Activated T-helper 2 cell treated with anti-CD3 and anti-CD28 coated beads, Interferon-gamma antibody, Interleukin-2, Interleukin-4, amounts not matched to agents 10 μg/mL and 5 μg/mL and 100 μg/mL, durations not matched to agents 14 hours and 24 hours and 36 hours (primary cell): ENCODE measurements around the gene NPAS3. TPM values are rescaled to one million over a fixed set of nuclear protein-coding genes. Genes with fewer than 3 reads are reported as not detected.

ENCODE experiments used
- DNase-seq: peaks from one replicate; pipeline ENCODE4 v3.0.0; 2021; ENCODE audit warnings: low spot score
- H3K27ac Mint-ChIP-seq: one replicate; pipeline ENCODE4 v1.8.0; 2021; ENCODE audit warnings: mixed read lengths
- H3K27me3 Mint-ChIP-seq: one replicate; pipeline ENCODE4 v1.8.0; 2021; ENCODE audit warnings: low read depth, mixed read lengths
- H3K36me3 Mint-ChIP-seq: one replicate; pipeline ENCODE4 v1.8.0; 2021; ENCODE audit warnings: low read depth, mixed read lengths
- H3K4me1 Mint-ChIP-seq: one replicate; pipeline ENCODE4 v1.8.0; 2021; ENCODE audit warnings: low read depth, mixed read lengths
- H3K4me3 Mint-ChIP-seq: one replicate; pipeline ENCODE4 v1.8.0; 2021; ENCODE audit warnings: low read depth, mild to moderate bottlenecking, moderate library complexity, mixed read lengths
- H3K9me3 Mint-ChIP-seq: one replicate; pipeline ENCODE4 v1.8.0; 2021; ENCODE audit warnings: mixed read lengths
- intact Hi-C: fragments of 100-400 bp; cut with micrococcal nuclease; formaldehyde crosslinking; loops from one replicate; pipeline ENCODE4 v1.15.1; 2023
- total RNA-seq: library from RNA; stranded (reverse); gene quantifications from 2 replicates; pipeline ENCODE4 v1.2.3, GENCODE V29; 2022

The NPAS3 gene
- total RNA-seq, 1 donor from 2014 or later = not detected

- no peak overlapping the region for H3K4me3 Mint-ChIP-seq
- no peak overlapping the region for H3K27ac Mint-ChIP-seq
- no peaks in the 10 kb centered on the region for H3K36me3 Mint-ChIP-seq
- no peak for DNase-seq
- intact Hi-C loops = no loop called here
- no peaks in the 10 kb centered on the region for H3K9me3 Mint-ChIP-seq
- H3K4me1 Mint-ChIP-seq = peaks cover 3% of the 10 kb centered on the region
- H3K27me3 Mint-ChIP-seq = no peaks in the 10 kb centered on the region
Observed at GRCh38 chr14:33680873-33681272, 742.2 kb downstream of the NPAS3 start.

GRCh38 chr14:33682760-33683159 lies 744.1 kb downstream of the NPAS3 start:
- Mint-ChIP-seq H3K4me3 (no peak overlapping the region), H3K9me3 (no peaks in the 10 kb centered on the region), H3K27me3 (no peaks in the 10 kb centered on the region), H3K27ac (no peak overlapping the region), H3K36me3 (no peaks in the 10 kb centered on the region), H3K4me1 (no peaks in the 10 kb centered on the region)
- intact Hi-C loops = no loop called here
- no peak for DNase-seq

GRCh38 chr14:33685026-33685425 lies 746.3 kb downstream of the NPAS3 start:
- Mint-ChIP-seq H3K9me3 (no peaks in the 10 kb centered on the region), H3K4me1 (no peaks in the 10 kb centered on the region), H3K27me3 (no peaks in the 10 kb centered on the region), H3K27ac (no peak overlapping the region), H3K36me3 (no peaks in the 10 kb centered on the region), H3K4me3 (no peak overlapping the region)
- no peak for DNase-seq
- intact Hi-C loops = no loop called here

- no peaks in the 10 kb centered on the region for H3K9me3 Mint-ChIP-seq
- DNase-seq = no peak
- H3K4me3 Mint-ChIP-seq = no peak overlapping the region
- intact Hi-C loops = no loop called here
- no peaks in the 10 kb centered on the region for H3K36me3 Mint-ChIP-seq
- no peaks in the 10 kb centered on the region for H3K4me1 Mint-ChIP-seq
- H3K27me3 Mint-ChIP-seq = no peaks in the 10 kb centered on the region
- no peak overlapping the region for H3K27ac Mint-ChIP-seq
Observed at GRCh38 chr14:33685698-33686097, 747.0 kb downstream of the NPAS3 start.

GRCh38 chr14:33686218-33686617 lies 747.5 kb downstream of the NPAS3 start:
- Mint-ChIP-seq H3K27ac (no peak overlapping the region), H3K36me3 (no peaks in the 10 kb centered on the region), H3K4me3 (no peak overlapping the region), H3K27me3 (no peaks in the 10 kb centered on the region), H3K4me1 (no peaks in the 10 kb centered on the region), H3K9me3 (no peaks in the 10 kb centered on the region)
- DNase-seq = no peak
- intact Hi-C loops = no loop called here

GRCh38 chr14:33686856-33687255 lies 748.2 kb downstream of the NPAS3 start:
- Mint-ChIP-seq H3K4me1 (no peaks in the 10 kb centered on the region), H3K9me3 (no peaks in the 10 kb centered on the region), H3K4me3 (no peak overlapping the region), H3K27ac (no peak overlapping the region), H3K27me3 (no peaks in the 10 kb centered on the region), H3K36me3 (no peaks in the 10 kb centered on the region)
- intact Hi-C loops = no loop called here
- no peak for DNase-seq

GRCh38 chr14:33689680-33690079 lies 751.0 kb downstream of the NPAS3 start:
- Mint-ChIP-seq H3K9me3 (no peaks in the 10 kb centered on the region), H3K27me3 (no peaks in the 10 kb centered on the region), H3K27ac (no peak overlapping the region), H3K4me1 (no peaks in the 10 kb centered on the region), H3K4me3 (no peak overlapping the region), H3K36me3 (no peaks in the 10 kb centered on the region)
- no peak for DNase-seq
- intact Hi-C loops = no loop called here

GRCh38 chr14:33691907-33692306 lies 753.2 kb downstream of the NPAS3 start:
- Mint-ChIP-seq H3K36me3 (no peaks in the 10 kb centered on the region), H3K27me3 (no peaks in the 10 kb centered on the region), H3K27ac (no peak overlapping the region), H3K4me3 (no peak overlapping the region), H3K9me3 (no peaks in the 10 kb centered on the region), H3K4me1 (no peaks in the 10 kb centered on the region)
- intact Hi-C loops = no loop called here
- DNase-seq = no peak

- Mint-ChIP-seq H3K9me3 (no peaks in the 10 kb centered on the region), H3K27ac (no peak overlapping the region), H3K36me3 (no peaks in the 10 kb centered on the region), H3K4me1 (no peaks in the 10 kb centered on the region), H3K27me3 (no peaks in the 10 kb centered on the region), H3K4me3 (no peak overlapping the region)
- no peak for DNase-seq
- intact Hi-C loops = no loop called here
Observed at GRCh38 chr14:33692762-33693161, 754.1 kb downstream of the NPAS3 start.

- H3K4me1 Mint-ChIP-seq = no peaks in the 10 kb centered on the region
- no peak for DNase-seq
- H3K27me3 Mint-ChIP-seq = no peaks in the 10 kb centered on the region
- intact Hi-C loops = no loop called here
- no peak overlapping the region for H3K4me3 Mint-ChIP-seq
- H3K36me3 Mint-ChIP-seq = no peaks in the 10 kb centered on the region
- no peak overlapping the region for H3K27ac Mint-ChIP-seq
- no peaks in the 10 kb centered on the region for H3K9me3 Mint-ChIP-seq
Observed at GRCh38 chr14:33693237-33693636, 754.6 kb downstream of the NPAS3 start.

- no peaks in the 10 kb centered on the region for H3K27me3 Mint-ChIP-seq
- no peak overlapping the region for H3K4me3 Mint-ChIP-seq
- intact Hi-C loops = no loop called here
- H3K27ac Mint-ChIP-seq = no peak overlapping the region
- H3K4me1 Mint-ChIP-seq = no peaks in the 10 kb centered on the region
- no peak for DNase-seq
- no peaks in the 10 kb centered on the region for H3K9me3 Mint-ChIP-seq
- no peaks in the 10 kb centered on the region for H3K36me3 Mint-ChIP-seq
Observed at GRCh38 chr14:33696165-33696564, 757.5 kb downstream of the NPAS3 start.

GRCh38 chr14:33699300-33699983 lies 760.8 kb downstream of the NPAS3 start:
- DNase-seq = no peak
- Mint-ChIP-seq H3K9me3 (no peaks in the 10 kb centered on the region), H3K4me3 (no peak overlapping the region), H3K27me3 (peaks cover 2% of the 10 kb centered on the region), H3K27ac (no peak overlapping the region), H3K36me3 (no peaks in the 10 kb centered on the region), H3K4me1 (no peaks in the 10 kb centered on the region)
- intact Hi-C loops = no loop called here

GRCh38 chr14:33700052-33700451 lies 761.4 kb downstream of the NPAS3 start:
- peaks cover 2% of the 10 kb centered on the region for H3K27me3 Mint-ChIP-seq
- no peaks in the 10 kb centered on the region for H3K4me1 Mint-ChIP-seq
- no peaks in the 10 kb centered on the region for H3K9me3 Mint-ChIP-seq
- H3K4me3 Mint-ChIP-seq = no peak overlapping the region
- no peak overlapping the region for H3K27ac Mint-ChIP-seq
- no peak for DNase-seq
- intact Hi-C loops = no loop called here
- H3K36me3 Mint-ChIP-seq = no peaks in the 10 kb centered on the region

GRCh38 chr14:33702293-33702692 lies 763.6 kb downstream of the NPAS3 start:
- intact Hi-C loops = no loop called here
- Mint-ChIP-seq H3K27me3 (peaks cover 2% of the 10 kb centered on the region), H3K36me3 (no peaks in the 10 kb centered on the region), H3K27ac (no peak overlapping the region), H3K4me1 (no peaks in the 10 kb centered on the region), H3K9me3 (no peaks in the 10 kb centered on the region), H3K4me3 (no peak overlapping the region)
- no peak for DNase-seq
